Measurements from ENCODE around the gene PLIN3.
"Not testable (repeated sequence)": the region's sequence is repeated elsewhere in the genome, so short reads cannot be mapped to it uniquely, and the experiment has no call there.

The PLIN3 gene

DNA sequence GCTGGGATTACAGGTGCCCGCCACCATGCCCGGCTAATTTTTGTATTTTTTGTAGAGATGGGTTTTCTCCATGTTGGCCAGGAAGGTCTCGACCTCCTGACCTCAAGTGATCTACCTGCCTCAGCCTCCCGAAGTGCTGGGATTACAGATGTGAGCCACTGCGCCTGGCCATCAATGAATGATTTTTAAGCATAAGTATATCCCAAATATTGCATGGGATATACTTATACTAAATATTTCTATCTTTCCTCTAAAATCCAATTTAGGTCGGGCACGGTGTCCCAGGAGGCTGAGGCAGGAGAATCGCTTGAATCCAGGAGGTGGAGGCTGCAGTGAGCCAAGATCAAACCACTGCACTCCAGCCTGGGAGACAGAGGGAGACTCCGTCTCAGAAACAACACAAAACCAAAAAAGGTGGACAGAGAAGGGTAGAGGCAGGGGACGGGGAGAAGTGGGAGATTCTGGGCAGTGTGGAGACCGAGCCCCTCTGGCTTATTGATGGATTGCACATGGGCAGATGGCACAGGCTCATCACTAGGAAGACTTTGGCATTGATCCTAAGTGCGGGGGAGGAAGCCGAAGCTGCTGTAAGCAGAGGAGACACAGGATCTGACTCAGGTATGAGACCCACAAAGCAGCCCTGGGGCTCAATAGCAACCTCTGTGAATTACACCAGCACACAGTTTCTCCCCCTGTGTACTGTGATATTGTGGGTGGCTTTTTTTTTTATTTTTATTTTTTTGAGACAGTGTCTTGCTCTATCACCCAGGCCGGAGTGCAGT is 21.8 kb upstream of the PLIN3 start:
- DNase-seq = no peak

GRCh38 chr19:4887803-4888202 is 20.3 kb upstream of the PLIN3 start:
- not testable (repeated sequence) for DNase-seq

- DNase-seq = not testable (repeated sequence)
These were observed 17.5 kb upstream of the PLIN3 start for GRCh38 chr19:4884993-4885392.

GRCh38 chr19:4882874-4883273 is 15.4 kb upstream of the PLIN3 start:
- DNase-seq = not testable (repeated sequence)

GRCh38 chr19:4879041-4879440 is 11.6 kb upstream of the PLIN3 start:
- no peak for DNase-seq

- peak in 1 of 2 experiments; percentile 5 for DNase-seq
These were observed 11.1 kb upstream of the PLIN3 start for GRCh38 chr19:4878491-4878968.

DNA sequence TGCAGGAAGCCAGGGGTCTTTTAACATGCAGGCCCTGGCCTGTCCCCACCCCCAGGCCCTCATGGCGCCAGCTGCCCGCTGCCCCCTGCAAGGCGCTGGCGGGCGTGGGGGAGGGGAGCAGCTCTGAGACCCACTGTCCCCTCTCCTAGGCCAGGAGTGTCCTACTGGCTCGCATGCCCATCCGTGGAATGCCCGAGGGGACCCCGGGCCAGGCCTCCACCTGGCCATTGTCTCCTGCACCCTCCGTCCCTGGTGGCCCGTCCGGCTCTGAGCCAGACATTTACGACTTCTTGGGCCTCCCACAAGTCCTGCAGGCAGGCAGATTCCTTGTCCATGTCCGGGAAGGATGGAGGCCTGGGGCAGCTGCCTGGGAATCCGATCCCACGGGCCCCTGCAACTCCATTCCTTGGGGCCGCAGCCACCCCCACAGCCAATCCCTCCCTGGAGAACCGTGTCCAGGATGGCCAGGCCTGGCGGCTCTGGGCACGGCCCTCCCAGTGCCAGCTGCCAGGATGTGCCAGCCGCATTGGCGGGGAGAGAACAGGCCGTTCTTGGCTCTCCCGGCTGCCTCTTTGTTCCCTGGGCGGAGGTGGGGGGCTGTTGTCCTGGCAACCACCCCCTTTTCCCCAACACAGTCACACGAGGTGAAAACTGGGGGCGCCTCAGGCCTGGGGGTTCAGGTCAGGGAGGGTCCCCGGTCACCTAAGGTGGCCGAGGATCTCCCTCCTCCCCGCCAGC is 10.5 kb upstream of the PLIN3 start:
- peak in 1 of 2 experiments; percentile 21 for DNase-seq

- no peak for DNase-seq
These were observed 6.5 kb upstream of the PLIN3 start for GRCh38 chr19:4873930-4874329.

GRCh38 chr19:4871711-4872110 is 4.2 kb upstream of the PLIN3 start:
- DNase-seq = no peak

DNA sequence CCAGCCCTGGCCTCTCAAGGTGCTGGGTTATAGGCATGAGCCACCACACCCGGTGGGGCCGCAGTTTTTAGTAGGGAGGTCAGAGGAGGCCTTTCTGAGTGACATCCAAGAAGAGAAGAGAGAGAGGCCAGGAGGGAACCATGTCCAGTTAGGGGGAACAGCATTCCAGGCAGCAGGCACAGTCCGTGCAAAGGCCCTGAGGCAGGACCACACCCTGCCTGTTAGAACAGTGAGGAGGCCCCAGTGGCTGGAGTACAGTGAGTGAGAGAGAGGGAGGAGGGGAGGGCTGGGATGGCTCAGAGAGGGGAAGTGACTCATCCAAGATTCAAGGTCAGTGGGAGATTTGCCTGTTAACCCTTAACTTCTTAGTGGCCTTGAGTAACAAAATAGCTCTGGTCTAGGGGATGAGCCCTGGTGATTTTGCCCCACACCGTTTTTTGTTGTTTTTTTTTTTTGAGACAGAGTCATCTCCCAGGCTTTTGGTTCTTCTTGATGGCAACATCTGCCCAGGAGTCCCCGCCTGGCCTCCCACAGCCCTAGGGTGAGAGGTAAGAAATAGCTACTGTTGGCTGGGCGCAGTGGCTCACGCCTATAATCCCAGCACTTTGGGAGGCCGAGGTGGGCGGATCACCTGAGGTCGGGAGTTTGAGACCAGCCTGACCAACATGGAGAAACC is 2.7 kb upstream of the PLIN3 start:
- DNase-seq = no peak

- DNase-seq = no peak
These were observed 893 bp upstream of the PLIN3 start for GRCh38 chr19:4868286-4868834.

DNA sequence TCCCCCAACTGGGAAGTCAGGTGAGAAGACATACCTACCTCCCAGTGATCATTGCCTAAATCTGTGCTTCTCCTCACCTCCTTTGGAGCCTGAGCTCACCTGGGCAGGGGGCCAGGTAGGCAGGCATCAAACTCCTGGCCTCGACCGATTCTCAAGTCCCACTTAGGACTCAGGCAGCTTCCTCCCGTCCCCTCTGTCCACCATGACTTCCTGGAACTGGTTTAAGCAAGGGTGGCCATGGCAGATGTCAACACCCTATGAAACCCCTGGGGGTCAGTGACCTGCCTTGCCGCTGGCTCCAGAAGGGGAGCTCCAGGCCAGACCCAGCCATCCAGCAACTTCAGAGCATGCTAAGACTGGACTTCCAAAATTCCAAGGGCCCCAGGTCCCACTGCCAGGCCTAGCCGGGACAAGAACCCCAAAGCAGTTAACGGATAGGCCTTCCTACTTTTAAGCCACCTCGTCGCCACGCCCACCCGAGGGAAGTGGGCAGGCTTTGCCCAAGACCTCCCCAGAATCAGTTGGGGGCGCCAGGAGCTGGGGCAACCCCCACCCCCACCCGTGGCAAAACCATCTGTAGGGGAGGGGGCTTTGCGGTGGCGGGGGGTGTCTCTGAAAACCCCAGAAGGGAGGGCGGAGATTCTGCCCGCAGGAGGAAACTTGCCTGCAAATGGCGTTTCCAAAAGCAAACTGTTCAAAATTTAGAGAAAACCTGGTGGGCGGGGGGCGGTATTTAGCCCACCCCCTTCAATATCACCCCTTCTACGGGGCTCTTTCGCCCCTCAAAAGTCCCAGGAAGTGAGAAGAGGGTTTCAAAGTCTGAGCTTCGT is 657 bp downstream of the PLIN3 start:
- DNase-seq = no peak

- DNase-seq = peak in 1 of 2 experiments; percentile 13
These were observed 6.3 kb downstream of the PLIN3 start for GRCh38 chr19:4861147-4861546.

- no peak for DNase-seq
These were observed 7.8 kb downstream of the PLIN3 start for GRCh38 chr19:4859697-4860096.

DNA sequence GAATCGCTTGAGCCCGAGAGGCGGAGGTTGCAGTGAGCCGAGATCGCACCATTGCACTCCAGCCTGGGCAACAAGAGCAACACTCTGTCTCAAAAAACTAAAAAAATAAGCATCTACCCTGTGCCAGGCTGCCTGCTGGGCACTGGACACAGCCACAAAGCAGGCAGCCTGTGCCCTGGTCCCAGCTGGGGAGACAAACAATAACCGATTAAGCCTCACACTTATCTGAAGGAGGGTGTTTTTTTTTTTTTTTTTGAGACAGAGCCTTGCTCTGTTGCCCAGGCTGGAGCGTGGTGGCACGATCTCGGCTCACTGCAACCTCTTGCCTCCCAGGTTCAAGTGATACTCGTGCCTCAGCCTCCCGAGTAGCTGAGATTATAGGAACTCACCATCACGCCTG is 11.0 kb downstream of the PLIN3 start:
- DNase-seq = not testable (repeated sequence)

DNA sequence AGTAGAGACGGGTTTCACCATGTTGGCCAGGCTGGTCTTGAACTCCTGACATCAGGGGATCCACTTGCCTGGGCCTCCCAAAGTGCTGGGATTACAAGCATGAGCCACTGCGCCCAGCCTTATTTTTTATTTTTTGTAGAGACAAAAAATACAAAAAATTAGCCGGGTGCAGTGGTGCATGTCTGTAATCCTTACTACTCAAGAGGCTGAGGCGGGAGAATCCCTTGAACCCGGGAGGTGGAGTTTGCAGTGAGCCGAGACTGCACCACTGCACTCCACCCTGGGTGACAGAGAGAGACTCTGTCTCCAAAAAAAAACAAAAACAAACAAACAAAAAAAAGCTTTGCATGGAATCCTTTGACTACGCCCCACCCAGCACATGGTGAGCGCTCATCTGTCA is 14.0 kb downstream of the PLIN3 start:
- not testable (repeated sequence) for DNase-seq

DNA sequence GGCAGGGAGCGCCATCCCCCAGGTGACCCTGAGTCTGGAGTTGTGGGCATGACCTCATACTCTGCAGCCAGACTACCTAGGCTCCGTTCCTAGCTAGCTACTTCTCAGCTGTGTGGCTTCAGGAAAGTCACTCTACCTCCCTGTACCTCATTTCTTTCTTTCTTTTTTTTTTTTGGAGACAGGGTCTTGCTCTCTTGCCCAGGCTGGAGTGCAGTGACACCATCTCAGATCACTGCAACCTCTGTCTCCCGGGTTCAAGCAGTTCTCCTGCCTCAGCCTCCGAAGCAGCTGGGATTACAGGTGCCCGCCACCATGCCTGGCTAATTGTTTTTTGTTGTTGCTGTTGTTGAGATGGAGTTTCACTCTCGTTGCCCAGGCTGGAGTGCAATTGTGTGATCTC is 15.0 kb downstream of the PLIN3 start:
- no peak for DNase-seq

DNA sequence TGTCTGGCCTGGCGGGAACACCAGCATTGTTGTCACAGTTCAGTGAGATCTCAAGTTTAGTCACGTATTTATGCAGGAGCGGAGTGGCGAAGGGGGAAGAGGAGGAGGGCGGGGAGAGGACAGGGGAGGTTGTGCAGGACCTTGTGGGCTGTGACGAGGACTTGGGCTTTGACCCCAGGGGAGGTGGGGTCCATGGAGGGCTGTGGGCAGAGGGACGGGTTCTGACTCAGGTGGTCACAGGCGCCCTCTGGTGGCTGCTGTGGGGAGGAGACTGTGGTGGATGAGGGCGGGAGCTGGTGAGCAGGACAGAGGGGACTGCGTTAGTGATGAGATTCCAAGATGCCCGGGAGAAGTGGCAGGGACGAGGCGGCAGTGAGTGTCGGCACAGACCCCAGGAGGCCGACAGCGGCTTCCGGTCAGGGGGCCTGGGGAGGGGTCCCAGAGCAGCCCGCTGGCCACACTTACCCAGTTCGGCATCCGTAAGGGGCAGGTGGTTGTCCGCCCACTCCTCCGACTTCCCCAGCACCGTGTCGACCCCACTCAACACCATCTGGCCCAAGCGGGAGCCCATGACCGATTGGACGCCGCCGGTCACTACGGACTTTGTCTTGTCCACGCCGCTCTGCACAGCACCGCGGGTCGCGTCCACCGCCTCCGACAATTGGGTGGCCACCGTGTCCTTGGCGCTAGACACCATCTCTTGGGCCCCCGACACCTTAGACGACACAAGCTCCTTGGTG is 15.7 kb downstream of the PLIN3 start:
- peak in 1 of 2 experiments; percentile 7 for DNase-seq

DNA sequence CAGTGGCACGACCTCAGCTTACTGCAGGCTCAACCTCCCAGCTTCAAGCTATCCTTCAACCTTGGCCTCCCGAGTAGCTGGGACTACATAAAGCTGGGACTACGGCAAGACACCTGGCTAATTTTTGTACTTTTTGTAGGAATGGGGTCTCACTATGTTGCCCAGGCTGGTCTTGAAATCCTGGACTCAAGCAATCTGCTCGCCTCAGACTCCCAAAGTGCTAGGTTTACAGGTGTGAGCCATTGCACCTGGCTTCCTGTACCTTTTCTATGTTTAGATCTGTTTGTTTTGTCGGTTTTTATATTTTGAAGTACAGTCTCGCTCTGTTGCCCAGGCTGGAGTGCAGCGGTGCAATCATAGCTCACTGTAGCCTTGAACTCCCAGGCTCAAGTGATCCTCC is 18.4 kb downstream of the PLIN3 start:
- no peak for DNase-seq

GRCh38 chr19:4847190-4847973 is 20.1 kb downstream of the PLIN3 start:
- DNase-seq = no peak

GRCh38 chr19:4845975-4846374 is 21.5 kb downstream of the PLIN3 start:
- DNase-seq = not testable (repeated sequence)
